ENCODE data around the gene CYBB.

DNA sequence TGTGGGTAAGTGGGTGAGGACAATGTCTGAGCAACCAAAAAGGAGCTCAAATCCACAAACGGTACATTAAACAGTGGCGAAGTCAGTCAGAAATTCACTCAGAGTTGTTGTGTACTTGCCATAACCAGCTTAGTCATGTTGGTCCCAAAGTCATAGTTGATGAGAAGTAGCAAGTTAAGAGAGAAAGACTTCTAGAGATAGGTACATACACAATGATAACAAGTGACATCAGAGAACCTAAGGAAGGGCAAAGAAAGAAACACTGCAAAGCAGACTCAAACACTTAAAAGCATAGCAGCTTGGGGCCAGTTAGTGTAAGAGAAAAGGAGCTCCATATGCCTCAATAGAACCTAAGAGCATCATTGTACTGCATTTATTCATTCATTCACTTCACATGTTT is 37.3 kb downstream of the CYBB start:
- TF ChIP-seq, protein P1, sequence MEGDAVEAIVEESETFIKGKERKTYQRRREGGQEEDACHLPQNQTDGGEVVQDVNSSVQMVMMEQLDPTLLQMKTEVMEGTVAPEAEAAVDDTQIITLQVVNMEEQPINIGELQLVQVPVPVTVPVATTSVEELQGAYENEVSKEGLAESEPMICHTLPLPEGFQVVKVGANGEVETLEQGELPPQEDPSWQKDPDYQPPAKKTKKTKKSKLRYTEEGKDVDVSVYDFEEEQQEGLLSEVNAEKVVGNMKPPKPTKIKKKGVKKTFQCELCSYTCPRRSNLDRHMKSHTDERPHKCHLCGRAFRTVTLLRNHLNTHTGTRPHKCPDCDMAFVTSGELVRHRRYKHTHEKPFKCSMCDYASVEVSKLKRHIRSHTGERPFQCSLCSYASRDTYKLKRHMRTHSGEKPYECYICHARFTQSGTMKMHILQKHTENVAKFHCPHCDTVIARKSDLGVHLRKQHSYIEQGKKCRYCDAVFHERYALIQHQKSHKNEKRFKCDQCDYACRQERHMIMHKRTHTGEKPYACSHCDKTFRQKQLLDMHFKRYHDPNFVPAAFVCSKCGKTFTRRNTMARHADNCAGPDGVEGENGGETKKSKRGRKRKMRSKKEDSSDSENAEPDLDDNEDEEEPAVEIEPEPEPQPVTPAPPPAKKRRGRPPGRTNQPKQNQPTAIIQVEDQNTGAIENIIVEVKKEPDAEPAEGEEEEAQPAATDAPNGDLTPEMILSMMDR (IDR thresholded peaks at IDR 0.05), result no peak
- no peak for TF ChIP-seq ZFX (IDR thresholded peaks at IDR 0.05; ENCODE audit: borderline replicate concordance)
